WTC11 (cell line): ENCODE results near the gene EHBP1. TPM values are rescaled to one million over a fixed set of nuclear protein-coding genes. Genes with fewer than 3 reads are reported as not detected.

Experiments
- ATAC-seq: fragments of 200-7000 bp; cut with Tn5 transposase; 2 replicates; pipeline ENCODE4 v1.10.0; 2021; ENCODE audit warnings: mild to moderate bottlenecking, moderate library complexity
- CTCF ChIA-PET: fragments of 300-600 bp; sonication (Branson Sonifier 250); formaldehyde crosslinking; loops from one replicate; lab custom pipeline; 2021; ENCODE audit warnings: antibody characterized with exemption; lab: Charles Lee
- POLR2A ChIA-PET: fragments of 350-600 bp; sonication (Branson Sonifier 250); formaldehyde crosslinking; loops from one replicate; lab custom pipeline; 2021; ENCODE audit warnings: antibody characterized with exemption; lab: Charles Lee
- DNase-seq: peaks from one replicate; pipeline ENCODE4 v3.0.0; 2021; ENCODE audit warnings: low spot score
- H3K27ac Mint-ChIP-seq: 2 replicates; pipeline ENCODE4 v1.8.0; 2021; ENCODE audit warnings: mixed read lengths
- H3K27me3 Mint-ChIP-seq: 2 replicates; pipeline ENCODE4 v1.8.0; 2021; ENCODE audit warnings: low read depth, mild to moderate bottlenecking, moderate library complexity, mixed read lengths
- H3K36me3 Mint-ChIP-seq: 2 replicates; pipeline ENCODE4 v1.8.0; 2021; ENCODE audit warnings: mixed read lengths
- H3K4me1 Mint-ChIP-seq: 2 replicates; pipeline ENCODE4 v1.8.0; 2022; ENCODE audit warnings: mixed read lengths
- H3K4me3 Mint-ChIP-seq: 2 replicates; pipeline ENCODE4 v1.8.0; 2021; ENCODE audit warnings: mild to moderate bottlenecking, moderate library complexity, mixed read lengths
- H3K9me3 Mint-ChIP-seq: 2 replicates; pipeline ENCODE4 v1.8.0; 2021; ENCODE audit warnings: mixed read lengths
- CREM ChIP-seq: sonication (generic); formaldehyde crosslinking; IDR thresholded peaks from 2 replicates; pipeline ENCODE4 v1.8.1; 2022; ENCODE audit warnings: mild to moderate bottlenecking, missing genetic modification reagents, moderate library complexity
- E2F1 ChIP-seq: sonication (generic); formaldehyde crosslinking; IDR thresholded peaks from 2 replicates; pipeline ENCODE4 v1.8.0; 2022; ENCODE audit warnings: mild to moderate bottlenecking, missing genetic modification reagents
- ESRRA ChIP-seq: sonication (generic); formaldehyde crosslinking; IDR thresholded peaks from 2 replicates; pipeline ENCODE4 v1.8.1; 2022; ENCODE audit warnings: mild to moderate bottlenecking, missing genetic modification reagents, borderline replicate concordance
- FOXJ3 ChIP-seq: sonication (generic); formaldehyde crosslinking; IDR thresholded peaks from 2 replicates; pipeline ENCODE4 v1.9.0; 2021; ENCODE audit warnings: missing genetic modification reagents, mild to moderate bottlenecking, borderline replicate concordance
- GABPB1 ChIP-seq: sonication (generic); formaldehyde crosslinking; IDR thresholded peaks from 2 replicates; pipeline ENCODE4 v1.8.1; 2023; ENCODE audit warnings: mild to moderate bottlenecking, missing genetic modification reagents
- HMGXB4 ChIP-seq: sonication (generic); formaldehyde crosslinking; IDR thresholded peaks from 2 replicates; pipeline ENCODE4 v1.8.1; 2023; ENCODE audit warnings: mild to moderate bottlenecking, moderate library complexity, missing genetic modification reagents
- MXD4 ChIP-seq: fragments of 250-450 bp; sonication (Bioruptor Pico); IDR thresholded peaks from 2 replicates; pipeline ENCODE4 v1.8.0; 2021; ENCODE audit warnings: mild to moderate bottlenecking, moderate library complexity, borderline replicate concordance
- NR3C1 ChIP-seq: sonication (generic); formaldehyde crosslinking; conservative IDR thresholded peaks from 2 replicates; pipeline ENCODE4 v1.8.1; 2023; ENCODE audit warnings: low read depth, mild to moderate bottlenecking, missing genetic modification reagents
- STAT6 ChIP-seq: sonication (generic); formaldehyde crosslinking; conservative IDR thresholded peaks from 2 replicates; pipeline ENCODE4 v1.8.1; 2023; ENCODE audit warnings: mild to moderate bottlenecking, low read depth, missing genetic modification reagents, moderate library complexity
- TP53 ChIP-seq: sonication (generic); formaldehyde crosslinking; IDR thresholded peaks from 2 replicates; pipeline ENCODE4 v1.8.1; 2023; ENCODE audit warnings: mild to moderate bottlenecking, missing genetic modification reagents
- ZNF232 ChIP-seq: sonication (generic); formaldehyde crosslinking; IDR thresholded peaks from 2 replicates; pipeline ENCODE4 v1.8.0; 2022; ENCODE audit warnings: mild to moderate bottlenecking, missing genetic modification reagents
- ZNF512 ChIP-seq: sonication (generic); formaldehyde crosslinking; IDR thresholded peaks from 2 replicates; pipeline ENCODE4 v1.8.1; 2022; ENCODE audit warnings: missing genetic modification reagents, borderline replicate concordance
- ZNF532 ChIP-seq: fragments of 250-450 bp; sonication (Bioruptor Pico); IDR thresholded peaks from 2 replicates; pipeline ENCODE4 v1.9.0; 2021; ENCODE audit warnings: mild to moderate bottlenecking, borderline replicate concordance
- total RNA-seq: library from RNA; stranded (reverse); gene quantifications from 3 replicates; pipeline ENCODE4 v1.2.3, GENCODE V29; 2021

The EHBP1 gene
- total RNA-seq, 1 experiment from 2014 or later: 36.4 TPM

- no peak for TF ChIP-seq ZNF532
- peak; percentile 82; the same call in 1 of the 2 replicates for TF ChIP-seq TP53 (CRISPR knock-in tag)
- TF ChIP-seq MXD4 (CRISPR knock-in tag): no peak
- TF ChIP-seq NR3C1 (CRISPR knock-in tag): no peak
- TF ChIP-seq STAT6 (CRISPR knock-in tag): no peak
- TF ChIP-seq HMGXB4 (CRISPR knock-in tag): peak; percentile 50; the same call in 1 of the 2 replicates
- no peak for TF ChIP-seq ZNF512 (CRISPR knock-in tag)
- TF ChIP-seq ESRRA (CRISPR knock-in tag): peak; percentile 75; the same call in 1 of the 2 replicates
- no peak for TF ChIP-seq GABPB1 (CRISPR knock-in tag)
- TF ChIP-seq CREM: 0 out of 2 replicates have a peak, but pooled peaks have one; percentile 44
These were observed 353.6 kb downstream of the EHBP1 start (continued) for GRCh38 chr2:63058921-63059792.

GRCh38 chr2:63059793-63060471 lies 354.4 kb downstream of the EHBP1 start:
- H3K27me3 Mint-ChIP-seq: peaks cover 99% of the 10 kb centered on the region
- peaks cover 44% of the 10 kb centered on the region for H3K4me1 Mint-ChIP-seq
- no peak for DNase-seq
- H3K4me3 Mint-ChIP-seq: peak overlapping the region; percentile 62
- no peak overlapping the region for H3K27ac Mint-ChIP-seq
- no peaks in the 10 kb centered on the region for H3K36me3 Mint-ChIP-seq
- TF ChIP-seq ZNF232 (CRISPR knock-in tag): no peak
- TF ChIP-seq FOXJ3 (CRISPR knock-in tag): no peak
- TF ChIP-seq E2F1 (CRISPR knock-in tag): no peak
- no peaks in the 10 kb centered on the region for H3K9me3 Mint-ChIP-seq
- no peak for ATAC-seq
- POLR2A ChIA-PET: no interaction called here
- CTCF ChIA-PET: interaction anchor here (1.7 to 2.0 kb wide), 2 partner anchors 16 to 428 kb away, joined by 6 to 12 read pairs; no protein-coding TSS in a partner anchor
